GM12873 (cell line): ENCODE results near the gene FCHSD1.

Source experiments
- CTCF ChIP-seq: IDR thresholded peaks from 2 replicates; pipeline ENCODE4 v1.5.1; 2012; ENCODE audit warnings: low read depth, mild to moderate bottlenecking, moderate library complexity, low read length, control low read depth; ENCODE audit not compliant: insufficient read depth; ENCODE audit errors: missing control alignments

FCHSD1 gene

DNA sequence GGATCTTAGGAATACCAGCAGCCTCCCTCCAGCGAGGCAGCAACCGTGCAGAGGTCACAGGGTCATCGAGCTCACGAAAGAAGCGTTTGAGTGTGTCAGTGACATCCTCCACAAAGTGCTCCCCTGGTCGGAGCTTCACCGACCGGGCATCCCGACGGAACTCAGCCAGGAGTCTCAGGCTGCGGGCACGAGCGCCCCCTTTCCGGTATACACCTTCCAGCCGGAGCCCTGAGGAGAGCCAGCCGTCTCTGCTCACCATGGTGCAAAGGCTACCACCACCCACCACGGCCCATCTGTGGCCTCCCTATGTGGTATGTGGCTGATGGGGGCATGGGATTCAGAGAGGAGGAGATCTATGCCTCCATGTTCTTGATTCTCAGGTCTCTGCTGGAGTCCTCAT is 10.8 kb upstream of the FCHSD1 start:
- no peak for TF ChIP-seq CTCF

DNA sequence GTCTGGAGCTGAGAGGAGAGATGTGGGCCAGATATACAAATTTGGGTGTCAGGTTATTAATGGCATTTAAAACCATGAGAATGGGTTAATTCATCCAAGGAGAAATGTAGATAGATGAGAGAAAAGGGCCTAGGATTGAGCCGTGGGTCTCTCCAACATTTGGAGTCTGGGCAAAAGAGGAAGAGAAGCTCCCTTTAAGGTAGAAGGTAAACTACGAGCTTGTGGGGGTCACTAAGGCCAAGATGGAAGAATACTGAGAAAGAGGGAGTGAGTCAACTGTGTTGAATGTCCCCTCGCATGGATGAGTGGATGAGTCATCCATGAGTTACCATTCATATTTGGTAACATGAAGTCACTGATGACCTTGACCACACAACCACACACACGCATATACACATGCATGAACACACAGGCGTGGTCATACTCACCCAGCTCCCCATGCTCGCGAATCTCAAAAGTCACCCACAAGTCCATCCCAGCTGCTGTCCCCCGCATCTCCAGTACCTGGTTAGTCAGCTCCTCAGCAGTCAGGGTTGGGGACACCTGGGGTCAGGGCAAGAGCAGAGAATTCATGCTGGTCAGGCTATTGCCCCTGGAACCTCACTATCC is 6.8 kb upstream of the FCHSD1 start:
- TF ChIP-seq CTCF, result no peak

GRCh38 chr5:141657404-141657803 is 6.2 kb upstream of the FCHSD1 start:
- TF ChIP-seq CTCF, result no peak

DNA sequence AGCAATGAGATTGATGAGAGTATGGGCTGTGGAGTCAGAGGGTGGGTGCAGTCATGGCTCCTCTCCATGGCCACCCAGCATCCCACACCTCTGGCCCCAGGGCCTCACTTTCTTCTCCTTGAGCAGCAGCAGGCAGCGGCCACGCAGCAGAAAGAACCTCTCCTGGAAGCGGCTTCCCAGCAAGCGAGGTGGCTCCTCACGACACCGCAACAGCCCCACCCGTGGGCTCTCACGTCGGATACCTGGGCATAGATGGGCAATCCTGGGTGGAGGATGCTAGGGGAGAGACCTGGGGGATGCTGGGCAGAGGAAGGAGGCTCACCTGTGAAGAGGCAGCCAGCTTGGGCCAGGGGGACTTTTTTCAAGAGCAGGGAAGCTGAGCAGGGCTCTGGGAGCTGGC is 5.2 kb upstream of the FCHSD1 start:
- no peak for TF ChIP-seq CTCF

DNA sequence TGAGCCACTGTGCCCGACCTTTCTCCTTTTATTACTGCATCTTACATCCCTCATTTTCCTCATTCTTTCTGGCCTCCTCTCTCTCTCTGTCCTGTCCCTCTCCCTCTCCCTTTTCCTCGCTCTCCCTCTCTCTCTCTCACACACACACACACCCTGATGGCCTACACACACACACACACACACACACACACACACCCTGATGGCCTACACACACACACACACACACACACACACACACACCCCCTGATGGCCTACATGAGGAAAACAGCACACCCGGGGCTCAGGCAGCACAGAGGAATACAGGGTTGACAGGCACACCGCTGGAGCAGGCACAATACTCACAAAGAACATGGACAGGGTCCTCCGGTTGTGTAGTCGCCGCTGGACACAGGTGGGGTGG is 3.8 kb upstream of the FCHSD1 start:
- TF ChIP-seq CTCF, result no peak

GRCh38 chr5:141654298-141654697 is 3.1 kb upstream of the FCHSD1 start:
- no peak for TF ChIP-seq CTCF

DNA sequence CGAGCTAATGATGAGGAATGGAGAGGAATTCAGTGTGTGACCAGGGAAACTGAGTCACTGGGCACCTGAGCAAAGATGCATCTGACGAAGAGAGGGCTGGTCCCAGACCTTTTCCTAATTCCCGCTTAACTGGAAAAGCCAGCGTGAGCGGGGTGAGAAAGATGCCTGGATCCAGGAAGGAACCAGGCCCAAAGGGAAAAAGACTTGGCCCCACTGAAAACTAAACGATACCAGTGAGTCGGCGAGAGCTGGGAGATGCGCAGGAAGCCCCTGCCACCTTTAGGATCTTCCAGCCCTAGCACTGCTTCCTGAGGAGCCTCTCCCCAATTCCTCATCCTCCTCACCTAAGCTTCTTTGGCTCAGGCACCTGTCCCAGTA is 499 bp upstream of the FCHSD1 start:
- TF ChIP-seq CTCF, result no peak
